ENCODE results near the gene NPY4R.
"Not testable (repeated sequence)": the region's sequence is repeated elsewhere in the genome, so short reads cannot be mapped to it uniquely, and the experiment has no call there.

NPY4R gene

GRCh38 chr10:46455992-46456391 lies 9.8 kb downstream of the NPY4R start:
- not testable (repeated sequence) for DNase-seq

GRCh38 chr10:46451365-46451764 lies 14.4 kb downstream of the NPY4R start:
- not testable (repeated sequence) for DNase-seq

GRCh38 chr10:46450829-46451228 lies 14.9 kb downstream of the NPY4R start:
- DNase-seq = not testable (repeated sequence)

GRCh38 chr10:46447439-46447838 lies 18.3 kb downstream of the NPY4R start:
- not testable (repeated sequence) for DNase-seq

- DNase-seq = not testable (repeated sequence)
Observed at GRCh38 chr10:46445389-46446122, 20.2 kb downstream of the NPY4R start.

DNA sequence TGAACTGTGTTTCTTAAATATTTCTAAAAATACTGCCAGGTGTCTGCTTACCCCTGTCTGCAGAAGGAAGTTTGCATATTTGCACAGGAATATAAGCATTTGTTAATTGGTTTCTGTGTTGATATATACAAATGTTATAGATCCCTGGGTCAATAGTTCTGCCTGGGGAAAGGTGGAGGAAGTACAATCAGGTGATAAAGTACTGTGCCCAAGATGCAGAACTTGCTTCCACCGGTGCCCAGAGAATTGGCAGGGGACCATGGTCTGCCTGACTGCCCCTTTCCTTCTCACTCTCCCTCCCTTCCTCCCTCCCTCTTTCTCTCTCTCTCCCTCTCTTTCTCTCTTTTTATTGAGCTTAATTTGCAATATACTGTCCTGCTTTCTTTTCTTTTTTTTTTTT lies 22.3 kb downstream of the NPY4R start:
- DNase-seq = not testable (repeated sequence)

DNA sequence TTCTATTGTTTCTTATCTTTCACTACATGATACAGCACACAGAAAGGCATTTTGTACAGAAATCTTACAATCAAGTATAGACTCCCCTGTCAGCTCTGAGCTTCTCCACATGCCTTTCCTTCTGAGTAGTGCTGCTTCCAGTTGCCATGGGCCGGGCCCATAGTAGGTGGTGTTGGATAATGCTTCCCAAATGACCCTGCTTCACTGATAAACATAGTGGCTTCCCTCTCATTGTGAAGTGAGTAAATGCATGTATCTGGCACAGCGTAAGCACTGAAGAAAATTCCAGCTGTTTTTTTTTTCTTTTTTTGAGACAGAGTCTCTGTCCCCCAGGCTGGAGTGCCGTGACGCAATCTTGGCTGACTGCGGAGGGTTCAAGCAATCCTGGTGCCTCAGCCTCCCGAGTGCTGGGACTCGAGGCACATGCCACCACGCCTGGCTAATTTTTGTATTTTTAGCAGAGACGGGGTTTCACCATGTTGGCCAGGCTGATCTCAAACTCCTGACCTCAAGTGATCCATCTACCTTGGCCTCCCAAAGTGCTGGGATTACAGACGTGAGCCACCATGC lies 23.0 kb downstream of the NPY4R start:
- DNase-seq = not testable (repeated sequence)

DNA sequence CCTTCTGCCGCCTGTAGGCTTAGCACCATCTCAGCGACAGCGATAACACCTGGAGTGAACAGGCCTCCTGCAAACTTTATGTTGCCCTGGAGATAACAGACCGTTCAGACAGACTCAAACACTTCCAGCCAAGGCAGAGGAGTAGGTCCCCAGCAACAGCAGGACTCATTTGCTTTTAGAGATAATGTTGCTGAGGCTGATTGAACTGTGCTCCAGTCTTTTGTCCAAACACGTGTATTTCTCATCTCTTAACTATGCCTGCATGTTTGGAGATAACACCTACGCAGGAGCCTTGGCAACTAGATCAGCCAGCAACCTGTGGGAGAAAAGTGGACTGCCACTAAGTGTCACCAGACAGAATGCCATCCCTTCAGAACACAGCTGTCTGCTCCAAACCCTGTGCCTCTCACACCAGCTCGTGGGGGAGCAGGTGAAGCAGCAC lies 23.9 kb downstream of the NPY4R start:
- DNase-seq = not testable (repeated sequence)

GRCh38 chr10:46440942-46441341 lies 24.8 kb downstream of the NPY4R start:
- not testable (repeated sequence) for DNase-seq

DNA sequence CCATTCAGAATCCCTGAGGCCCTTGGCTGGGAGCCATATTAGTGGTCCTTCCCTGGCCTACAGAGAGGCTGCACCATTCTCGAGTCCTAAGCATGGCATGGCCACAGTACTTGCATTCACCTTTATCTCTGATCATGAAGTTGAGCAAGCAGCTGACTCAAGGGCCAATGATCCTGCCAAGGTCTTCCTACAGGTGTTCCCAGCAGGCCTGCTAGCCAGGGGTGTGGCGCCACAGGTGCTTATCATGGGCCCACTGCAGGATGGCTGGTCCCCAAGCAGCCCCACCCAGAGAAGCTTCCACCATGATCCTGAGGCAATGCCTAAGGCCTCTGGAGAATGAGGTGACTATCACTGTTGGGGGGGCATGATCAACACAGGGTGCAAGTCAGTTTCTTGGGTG lies 42.2 kb downstream of the NPY4R start:
- DNase-seq = not testable (repeated sequence)

DNA sequence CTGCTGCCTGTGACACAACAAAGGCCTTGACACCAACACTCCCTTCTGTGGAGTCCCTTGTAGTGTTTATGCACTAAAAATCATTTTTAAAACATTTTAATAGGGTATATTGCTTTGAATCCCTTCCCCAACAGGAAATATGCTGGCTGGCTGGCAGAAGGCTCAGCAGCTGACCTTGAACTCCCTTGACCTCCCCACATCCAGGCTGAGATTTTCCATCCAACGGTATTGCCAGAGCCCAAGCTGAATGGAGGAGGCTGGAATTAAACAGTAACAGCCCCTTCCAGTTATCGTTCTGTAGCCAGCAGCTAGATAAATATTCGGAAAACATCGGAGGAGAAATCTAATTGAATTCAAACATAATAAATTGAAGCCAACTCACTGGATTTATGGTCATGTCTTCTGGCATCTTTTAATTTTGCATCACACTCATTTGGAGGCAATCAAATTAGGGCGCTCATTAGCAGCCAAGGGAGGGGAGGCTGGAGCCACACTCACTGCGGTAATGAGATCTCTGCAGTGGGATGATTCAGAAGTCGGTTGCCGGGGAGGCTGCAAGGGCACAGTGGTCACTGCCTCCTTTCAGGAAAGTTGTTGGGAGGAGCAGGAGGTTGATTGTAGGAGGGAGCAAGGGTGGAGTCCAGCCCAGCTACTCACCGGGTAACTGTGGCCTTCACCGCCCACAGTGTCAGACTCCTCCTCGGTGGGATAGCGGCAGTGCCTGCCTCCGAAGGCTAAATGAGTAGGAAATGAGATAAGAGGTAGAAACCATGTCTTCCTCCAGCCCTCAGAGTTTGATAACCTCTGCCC lies 46.0 kb downstream of the NPY4R start:
- DNase-seq = not testable (repeated sequence)

DNA sequence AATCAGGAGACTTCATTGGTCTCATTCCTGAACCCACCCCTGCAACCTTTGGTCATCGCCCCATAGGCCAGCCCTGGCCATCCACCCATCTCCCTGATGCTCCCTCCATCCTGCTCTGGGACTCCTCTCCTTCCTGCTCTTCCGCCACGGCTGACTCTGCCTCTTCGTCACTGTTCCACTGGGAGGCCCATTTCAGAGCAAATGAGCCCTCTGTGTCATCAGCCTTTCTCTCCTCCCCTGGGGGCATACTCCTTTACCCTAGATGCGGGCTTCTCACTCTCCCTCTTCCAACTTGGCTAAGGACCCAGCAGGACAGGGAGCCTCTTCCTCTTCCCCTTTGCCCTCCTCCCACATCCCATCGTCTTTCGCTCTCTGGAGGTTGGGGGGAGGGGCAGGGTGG lies 47.5 kb downstream of the NPY4R start:
- DNase-seq = not testable (repeated sequence)

- DNase-seq = not testable (repeated sequence)
Observed at GRCh38 chr10:46415291-46415690, 50.5 kb downstream of the NPY4R start.

DNA sequence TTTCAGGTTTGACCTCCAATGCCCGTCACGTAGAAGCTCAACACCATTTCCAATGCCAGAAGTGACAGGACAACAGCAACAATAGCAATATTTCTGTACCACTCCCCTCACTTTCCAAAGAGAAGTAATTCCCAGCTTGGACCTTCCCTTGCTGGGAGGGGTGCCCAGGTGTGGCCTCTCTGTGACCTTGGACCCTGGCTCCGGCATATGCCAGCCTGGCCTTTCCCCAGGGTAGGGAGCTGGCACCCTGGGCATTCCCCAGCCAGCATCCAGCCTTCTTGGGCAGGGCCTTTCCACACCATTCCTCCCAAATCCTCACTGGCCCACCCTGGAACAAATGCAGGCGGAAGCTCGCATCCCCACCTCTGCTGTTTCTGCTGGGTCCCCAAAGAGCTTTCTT lies 53.1 kb downstream of the NPY4R start:
- not testable (repeated sequence) for DNase-seq

DNA sequence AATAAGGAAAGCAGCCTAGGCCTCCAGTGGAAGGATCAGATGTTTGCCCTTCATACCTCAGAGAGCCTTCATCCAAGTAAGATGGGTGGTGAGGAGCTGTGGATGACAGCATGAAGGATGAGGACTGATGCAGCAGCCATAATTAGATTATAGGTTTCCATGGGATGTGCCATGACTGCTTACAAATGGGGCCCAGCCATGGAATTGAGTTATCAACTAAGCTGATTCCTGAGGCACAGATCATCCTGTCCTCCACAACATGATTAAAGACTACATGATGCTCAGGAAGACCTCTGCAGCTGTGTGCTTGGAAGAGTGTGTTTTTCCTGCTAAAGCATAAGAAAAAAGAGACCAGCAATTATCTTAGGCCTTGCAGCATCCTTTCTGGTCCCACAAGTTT lies 54.6 kb downstream of the NPY4R start:
- DNase-seq = not testable (repeated sequence)

All from NCI-H446 (cell line).